Peyer's patch (tissue), 4 donors: ENCODE data around the gene CSMD2. TPM values are rescaled to one million over a fixed set of nuclear protein-coding genes. Genes with fewer than 3 reads are reported as not detected.
A peak's percentile ranks its signal among the peaks of the same experiment; 100 is the strongest.

Experiments used
- DNase-seq, 3 donors: peaks; one replicate each; pipeline ENCODE4 v3.0.0-alpha.2; 2017 to 2019
- H3K27ac ChIP-seq, 4 donors: fragments of 200-600 bp; sonication (generic); one replicate each; pipeline ENCODE4 v1.5.1; 2016 to 2019
- H3K27me3 ChIP-seq, 2 donors: fragments of 200-600 bp; sonication (generic); one replicate each; pipeline ENCODE4 v1.5.1; 2019
- H3K36me3 ChIP-seq, 3 donors: fragments of 200-600 bp; sonication (generic); one replicate each; pipeline ENCODE4 v1.5.1; 2016 to 2019
- H3K4me1 ChIP-seq, 4 donors: fragments of 200-600 bp; sonication (generic); one replicate each; pipeline ENCODE4 v1.5.1; 2016 to 2019
- H3K4me3 ChIP-seq, 4 donors: fragments of 200-600 bp; sonication (generic); 1 replicate in 3 of 4; 2 replicates in 1 of 4; pipeline ENCODE4 v1.5.1; 2016 to 2019; ENCODE audit warnings: mild to moderate bottlenecking in 1 of 4
- H3K9me3 ChIP-seq, 4 donors: fragments of 200-600 bp; sonication (generic); one replicate each; pipeline ENCODE4 v1.5.1; 2016 to 2019; ENCODE audit warnings: mild to moderate bottlenecking in 1 of 4
- CTCF ChIP-seq, 6 experiments: fragments of 450-650 bp in 4 of 6; fragments of 200-600 bp in 2 of 6; sonication (generic) in 1 of 6; IDR thresholded peaks; one replicate each; pipeline ENCODE4 v1.5.1; 2017 to 2019; ENCODE audit warnings: antibody characterized with exemption in 6 of 6, mild to moderate bottlenecking in 3 of 6, moderate library complexity in 1 of 6
- POLR2A ChIP-seq, 2 donors: fragments of 450-650 bp; IDR thresholded peaks; one replicate each; pipeline ENCODE4 v1.5.1; 2017; ENCODE audit warnings: antibody characterized with exemption in 2 of 2, mild to moderate bottlenecking in 2 of 2, moderate library complexity in 2 of 2
- total RNA-seq, 4 donors: library from RNA; depleted of rRNA; stranded (reverse); fragments of >200 nt; gene quantifications; one replicate each; pipeline ENCODE4 v1.1.0, GENCODE V29; 2016

CSMD2 gene
- total RNA-seq, 4 donors from 2014 or later: under 0.01 to 1.2 (median 0.70) TPM

GRCh38 chr1:33473900-33474299, 691.1 kb downstream of the CSMD2 start:
- Histone ChIP-seq H3K27me3 (no peaks in the 10 kb centered on the region), H3K36me3 (no peaks in the 10 kb centered on the region), H3K27ac (no peak overlapping the region), H3K4me1 (peaks cover 0 to 15% (median 1%) of the 10 kb centered on the region in 4 donors), H3K9me3 (no peaks in the 10 kb centered on the region), H3K4me3 (no peak overlapping the region)
- TF ChIP-seq POLR2A (IDR thresholded peaks at IDR 0.05) (no peak), CTCF (IDR thresholded peaks at IDR 0.05) (no peak)
- DNase-seq: no peak

- Histone ChIP-seq H3K4me1 (peaks cover 0 to 15% (median 1%) of the 10 kb centered on the region in 4 donors), H3K27ac (peak within 1 kb of the TSS; percentile 68 to 70 (median 68))
- no peak for TF ChIP-seq CTCF (IDR thresholded peaks at IDR 0.05)
- no peak for TF ChIP-seq POLR2A (IDR thresholded peaks at IDR 0.05)
Observed at GRCh38 chr1:33472269-33472980, 692.6 kb downstream of the CSMD2 start, which contains the start of gene ZSCAN20. TSS of gene ZSCAN20 (plus strand) at chr1:33472645. CDS start at chr1:33479289, 6,644 bp downstream.

GRCh38 chr1:33471416-33471815, 693.6 kb downstream of the CSMD2 start:
- TF ChIP-seq POLR2A (IDR thresholded peaks at IDR 0.05) (no peak), CTCF (IDR thresholded peaks at IDR 0.05) (no peak)
- H3K27ac ChIP-seq: peak overlapping the region in 2 of 4 donors; percentile 37 to 70
- H3K4me3 ChIP-seq: no peak overlapping the region
- no peaks in the 10 kb centered on the region for H3K9me3 ChIP-seq
- H3K36me3 ChIP-seq: no peaks in the 10 kb centered on the region
- H3K27me3 ChIP-seq: no peaks in the 10 kb centered on the region
- no peak for DNase-seq
- peaks cover 0 to 19% (median 1%) of the 10 kb centered on the region in 4 donors for H3K4me1 ChIP-seq

More at GRCh38 chr1:33472269-33472980, 692.6 kb downstream of the CSMD2 start, which contains the start of gene ZSCAN20:
- no peaks in the 10 kb centered on the region for H3K36me3 ChIP-seq
- H3K27me3 ChIP-seq: no peaks in the 10 kb centered on the region
- peak within 1 kb of the TSS; percentile 48 to 68 (median 59) for H3K4me3 ChIP-seq
- H3K9me3 ChIP-seq: no peaks in the 10 kb centered on the region
- peak; percentile 93 to 98 (median 97) for DNase-seq

GRCh38 chr1:33470495-33471012, 694.5 kb downstream of the CSMD2 start:
- H3K36me3 ChIP-seq: no peaks in the 10 kb centered on the region
- peaks cover 0 to 25% (median 1%) of the 10 kb centered on the region in 4 donors for H3K4me1 ChIP-seq
- H3K27ac ChIP-seq: peak overlapping the region in 2 of 4 donors; percentile 21 to 70
- TF ChIP-seq CTCF (IDR thresholded peaks at IDR 0.05) (peak; percentile 59 to 82 (median 75)), POLR2A (IDR thresholded peaks at IDR 0.05) (no peak)
- DNase-seq: peak; percentile 67 to 90 (median 78)
- H3K4me3 ChIP-seq: no peak overlapping the region
- no peaks in the 10 kb centered on the region for H3K27me3 ChIP-seq
- no peaks in the 10 kb centered on the region for H3K9me3 ChIP-seq

- H3K27me3 ChIP-seq: no peaks in the 10 kb centered on the region
- H3K4me1 ChIP-seq: peaks cover 0 to 25% (median 1%) of the 10 kb centered on the region in 4 donors
- no peak overlapping the region for H3K27ac ChIP-seq
Observed at GRCh38 chr1:33469691-33470090, 695.3 kb downstream of the CSMD2 start.

More at GRCh38 chr1:33469691-33470090, 695.3 kb downstream of the CSMD2 start:
- Histone ChIP-seq H3K36me3 (no peaks in the 10 kb centered on the region), H3K9me3 (no peaks in the 10 kb centered on the region), H3K4me3 (no peak overlapping the region)
- TF ChIP-seq POLR2A (IDR thresholded peaks at IDR 0.05) (no peak), CTCF (IDR thresholded peaks at IDR 0.05) (no peak)
- DNase-seq: no peak
